ENCODE data around the gene CENPP.

The CENPP gene

DNA sequence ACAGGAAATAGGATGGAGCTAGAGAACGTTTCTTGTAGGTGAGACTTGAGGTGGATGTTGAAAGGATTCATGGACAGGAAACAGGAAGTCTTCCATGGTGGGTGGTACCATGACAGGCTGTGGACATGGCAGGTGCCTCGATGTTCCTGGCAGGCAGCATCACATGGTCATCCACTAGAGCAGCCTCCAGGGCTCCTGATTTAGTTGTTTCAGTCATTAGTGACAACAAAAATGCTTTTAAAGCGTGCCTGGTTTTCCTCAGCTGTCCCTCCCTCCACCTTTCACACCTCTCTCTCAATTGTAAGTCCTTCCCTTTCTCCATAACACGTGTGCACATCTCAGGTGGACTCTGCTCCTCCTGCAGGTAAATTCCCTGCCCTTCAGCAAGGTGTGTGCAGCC lies 181.7 kb downstream of the CENPP start:
- DNase-seq (ENCODE audit: low read depth in 2 of 2), result no peak

DNA sequence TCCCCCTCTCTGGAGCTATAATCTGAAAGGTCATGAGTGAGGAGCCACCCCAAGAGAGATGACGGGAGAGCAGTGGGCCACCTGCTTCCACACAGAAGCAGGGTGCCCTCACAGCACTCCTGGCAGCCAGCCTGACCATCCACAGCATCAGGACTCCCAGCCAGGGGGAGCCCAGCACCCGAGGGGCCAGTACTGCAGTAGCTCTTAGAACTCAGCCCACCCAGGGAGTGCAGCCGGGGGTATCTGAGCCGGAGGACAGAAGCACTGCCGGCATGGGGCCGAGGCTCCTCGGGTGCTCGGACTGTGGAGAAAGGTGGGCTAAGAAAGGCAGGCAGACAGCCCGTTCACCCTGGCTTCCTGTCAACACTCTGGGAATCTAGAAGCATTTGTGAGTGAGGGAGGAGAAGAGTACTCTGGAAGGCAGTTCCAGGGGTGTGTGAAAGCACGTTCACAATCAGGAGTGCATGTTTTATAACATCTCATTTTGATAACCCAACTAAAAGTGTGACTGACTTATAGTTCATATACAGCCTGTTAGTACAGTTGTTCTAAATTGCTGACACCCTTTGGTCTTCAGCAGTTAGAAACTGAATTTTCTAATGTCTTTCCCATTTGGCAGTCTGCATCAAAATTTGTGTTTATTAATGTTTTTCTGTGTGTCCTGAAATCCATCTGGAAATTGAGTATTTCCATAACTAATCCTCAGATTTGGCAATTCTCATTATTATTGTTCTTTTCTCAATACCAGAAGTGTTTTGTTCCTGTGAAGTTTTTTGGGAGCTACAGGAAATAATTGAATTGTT lies 182.5 kb downstream of the CENPP start:
- no peak for DNase-seq (ENCODE audit: low read depth in 2 of 2)

DNA sequence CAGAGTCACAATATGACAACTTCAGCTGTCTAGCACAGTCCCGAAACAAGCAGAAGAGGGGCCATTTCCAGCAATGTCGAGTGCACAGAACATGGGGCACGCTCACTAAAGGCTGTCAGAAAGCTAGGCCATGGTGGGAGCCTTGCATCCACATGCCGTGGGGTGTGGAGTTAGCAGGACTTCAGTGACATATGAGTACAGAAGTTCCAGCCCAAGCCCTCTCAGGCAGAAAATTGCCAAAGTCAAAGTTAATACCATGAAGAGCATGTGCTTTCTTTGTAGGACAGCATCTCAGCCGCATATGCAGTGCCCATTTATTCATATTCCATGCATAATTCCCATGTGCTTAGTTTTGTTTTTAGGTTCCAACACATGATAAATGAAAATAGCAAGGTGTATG lies 183.3 kb downstream of the CENPP start:
- no peak for DNase-seq (ENCODE audit: low read depth in 2 of 2)

DNA sequence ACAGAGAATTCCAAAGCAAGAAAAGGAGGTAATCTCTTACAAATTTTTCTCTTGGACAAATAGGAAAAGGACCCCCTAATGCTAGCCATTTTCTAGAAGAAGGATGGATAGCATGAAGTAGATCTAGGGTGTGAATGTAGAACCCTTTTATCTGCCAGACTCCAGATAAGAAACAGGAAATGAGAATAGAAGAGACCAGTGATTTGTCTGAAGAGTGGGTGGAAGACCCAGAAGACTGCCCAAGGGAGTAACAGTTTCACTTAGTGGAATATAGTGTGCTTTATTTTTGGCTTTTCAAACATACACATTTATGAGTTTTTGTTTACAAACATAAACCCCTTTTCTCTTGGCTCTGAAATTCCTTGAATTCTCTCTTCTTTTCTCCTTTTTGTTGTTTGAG lies 185.0 kb downstream of the CENPP start:
- DNase-seq (ENCODE audit: low read depth in 2 of 2), result no peak

DNA sequence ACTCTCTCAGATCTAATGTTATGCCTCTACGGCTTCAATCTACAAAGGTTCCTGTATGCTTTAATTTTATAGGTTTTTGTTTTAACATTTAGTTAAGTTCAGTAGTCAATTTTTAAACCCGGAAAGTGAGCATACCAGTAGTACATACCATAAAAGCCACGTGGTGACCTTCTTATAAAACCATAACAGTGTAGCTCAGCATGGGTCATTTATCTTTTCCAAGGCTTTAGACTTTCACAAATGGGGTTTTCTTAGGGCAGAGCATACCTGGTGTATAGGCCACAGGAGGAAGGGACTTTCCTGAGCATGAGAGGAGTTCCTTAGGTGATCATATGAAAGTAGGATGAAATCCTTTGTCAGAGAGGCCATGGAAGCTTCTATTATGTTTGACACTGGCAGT lies 186.9 kb downstream of the CENPP start:
- DNase-seq (ENCODE audit: low read depth in 2 of 2), result no peak

DNA sequence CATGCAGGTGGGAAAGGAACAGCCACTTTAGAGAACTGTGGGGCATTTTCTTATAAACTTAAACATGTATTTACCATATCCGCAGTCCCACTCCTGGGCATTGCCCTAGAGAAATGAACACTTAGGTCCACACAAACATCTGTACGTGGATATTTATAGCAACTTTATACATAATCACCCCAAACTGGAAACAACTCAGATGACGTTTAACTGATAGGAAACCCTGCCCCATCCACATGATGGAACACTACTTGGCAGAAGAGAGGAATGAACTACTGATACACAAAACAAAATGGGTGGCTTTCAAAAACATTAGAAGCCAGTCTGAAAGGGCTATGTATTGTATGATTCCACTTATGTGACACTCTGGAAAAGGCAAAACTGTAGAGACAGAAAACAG lies 187.6 kb downstream of the CENPP start:
- DNase-seq (ENCODE audit: low read depth in 2 of 2), result no peak

DNA sequence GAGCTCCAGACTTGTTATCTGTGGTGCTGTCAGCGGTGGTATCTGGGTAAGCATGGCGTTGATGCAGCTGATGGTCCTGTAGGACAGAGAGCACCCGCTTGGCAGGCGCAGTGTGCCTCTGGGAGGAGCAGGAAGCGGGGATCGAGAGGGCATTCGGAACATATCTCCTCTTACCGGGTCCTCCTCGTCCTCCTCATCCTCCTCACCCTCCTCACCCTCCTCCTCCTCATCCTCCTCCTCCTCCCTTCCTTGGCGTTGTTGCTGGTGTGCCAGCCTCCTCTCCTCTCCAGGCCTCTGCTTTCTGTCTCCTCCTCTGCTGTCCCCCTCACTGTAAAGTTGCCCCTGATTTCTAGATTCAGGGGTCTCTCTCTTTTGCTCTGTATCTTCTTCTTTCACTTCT lies 188.9 kb downstream of the CENPP start:
- no peak for DNase-seq (ENCODE audit: low read depth in 2 of 2)

DNA sequence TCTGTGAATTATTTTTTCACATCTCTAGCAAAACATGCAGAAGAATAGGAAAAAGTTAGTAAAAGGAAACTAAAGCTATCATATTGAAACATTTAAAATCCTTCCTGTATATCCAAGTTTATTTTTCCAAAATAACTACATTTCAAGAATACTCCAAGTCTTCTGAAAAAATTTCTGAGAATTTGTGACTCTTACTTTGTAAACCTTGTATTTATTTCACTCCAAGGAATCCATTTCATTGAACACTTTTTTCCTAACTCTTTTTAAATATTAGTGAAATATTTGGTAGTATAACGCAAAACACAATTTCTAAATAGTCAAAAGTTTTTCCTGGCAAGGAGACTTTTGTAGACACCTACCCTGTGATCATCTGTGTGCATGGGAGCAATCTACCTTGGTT lies 190.8 kb downstream of the CENPP start:
- no peak for DNase-seq (ENCODE audit: low read depth in 2 of 2)

DNA sequence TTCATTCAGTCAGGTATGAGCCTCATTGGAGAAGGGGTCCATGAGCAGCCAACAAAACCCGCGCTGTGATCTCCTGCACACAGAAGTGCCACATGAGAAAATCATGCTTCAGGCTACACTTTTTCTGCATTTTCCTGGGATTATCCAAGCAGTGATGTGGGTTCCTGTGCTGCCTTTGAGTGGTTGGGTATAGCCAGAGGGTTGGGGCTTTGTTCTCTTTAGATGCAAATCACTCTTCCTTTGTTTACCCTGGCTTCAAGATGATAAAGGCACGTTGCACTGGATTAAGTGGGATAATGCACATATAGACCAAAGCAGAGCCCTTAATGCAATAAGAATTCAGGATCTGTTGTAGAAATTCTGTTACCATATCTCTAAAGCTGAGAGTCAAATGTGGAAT lies 191.3 kb downstream of the CENPP start:
- DNase-seq (ENCODE audit: low read depth in 2 of 2), result no peak

DNA sequence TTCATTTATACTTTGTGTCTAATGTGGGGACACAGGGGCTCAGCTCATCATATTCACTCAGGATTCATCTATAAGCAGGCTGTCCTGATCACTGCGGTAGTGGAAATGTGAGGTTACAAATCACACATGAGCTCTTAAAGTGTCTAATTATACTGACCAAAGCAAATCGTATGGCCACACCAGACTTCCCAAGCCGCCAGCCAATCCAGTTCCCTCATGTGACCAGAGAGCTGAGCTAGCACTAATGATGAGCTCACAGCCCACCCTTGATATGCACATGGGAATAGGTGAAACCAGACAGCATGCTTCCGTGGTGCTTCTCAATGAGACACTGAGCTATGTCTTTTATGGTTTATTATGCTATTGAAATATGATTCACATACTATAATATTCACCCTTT lies 192.4 kb downstream of the CENPP start:
- DNase-seq (ENCODE audit: low read depth in 2 of 2), result no peak

DNA sequence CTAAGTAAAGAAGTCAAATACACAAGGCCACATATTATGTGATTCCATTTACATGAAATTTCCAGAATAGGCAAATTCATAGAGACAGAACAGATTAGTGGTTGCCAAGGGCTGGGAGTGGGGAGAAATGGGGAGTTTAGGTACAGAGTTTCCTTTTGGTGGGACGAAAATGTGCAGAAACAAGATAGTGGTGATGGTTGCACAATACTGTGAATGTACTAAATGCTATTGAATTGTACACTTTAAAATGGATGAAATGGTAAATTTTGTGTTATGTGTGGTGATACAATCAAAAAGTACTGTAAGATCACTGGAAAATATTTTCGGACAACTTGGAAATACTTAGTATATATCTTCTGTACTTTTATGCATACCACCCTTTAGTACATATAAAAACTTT lies 195.1 kb downstream of the CENPP start:
- no peak for DNase-seq (ENCODE audit: low read depth in 2 of 2)

DNA sequence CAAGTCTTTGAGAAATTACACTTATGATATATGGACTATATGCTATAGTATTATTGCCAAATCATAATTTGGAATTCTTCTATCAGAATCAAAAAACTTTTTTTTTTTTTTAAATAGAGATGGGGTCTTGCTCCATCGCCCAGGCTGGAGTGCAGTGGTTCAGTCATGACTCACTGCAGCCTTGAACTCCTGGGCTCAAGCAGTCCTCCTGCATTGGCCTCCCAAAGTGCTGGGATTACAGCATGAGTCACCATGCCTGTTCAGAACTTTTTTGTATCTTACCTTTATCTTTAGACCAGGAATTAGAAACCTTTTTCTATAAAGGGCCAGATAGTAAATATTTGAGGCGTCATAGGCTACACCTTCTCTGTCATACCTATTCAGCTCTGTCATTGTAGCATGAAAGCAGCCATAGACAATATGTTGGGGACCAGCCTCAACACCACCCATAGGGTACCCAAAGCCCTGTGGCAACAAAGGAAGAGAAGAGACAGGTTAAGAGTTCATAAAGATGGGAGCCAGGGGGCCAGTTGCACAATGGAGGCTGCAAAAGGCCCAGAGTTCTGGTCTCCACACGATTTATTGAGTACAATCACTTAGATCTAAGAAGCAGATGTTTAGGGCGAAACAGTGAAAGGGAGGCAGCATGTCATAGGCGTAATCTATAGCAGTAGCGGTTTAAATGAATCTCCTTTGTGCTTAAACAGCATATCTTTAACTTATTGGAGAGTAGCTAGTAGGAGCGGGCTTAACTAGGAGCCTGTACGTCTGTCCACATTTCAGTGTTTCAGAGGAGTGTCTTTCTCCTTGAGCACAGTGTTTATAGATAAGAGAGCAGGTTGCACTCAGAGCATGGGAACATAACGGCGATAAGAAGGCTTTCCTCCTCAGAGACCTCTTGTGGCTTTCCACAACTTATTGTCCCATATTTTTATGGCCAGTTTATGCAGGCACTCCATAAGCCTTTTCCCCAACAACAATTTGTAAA lies 197.5 kb downstream of the CENPP start:
- no peak for DNase-seq (ENCODE audit: low read depth in 2 of 2)

DNA sequence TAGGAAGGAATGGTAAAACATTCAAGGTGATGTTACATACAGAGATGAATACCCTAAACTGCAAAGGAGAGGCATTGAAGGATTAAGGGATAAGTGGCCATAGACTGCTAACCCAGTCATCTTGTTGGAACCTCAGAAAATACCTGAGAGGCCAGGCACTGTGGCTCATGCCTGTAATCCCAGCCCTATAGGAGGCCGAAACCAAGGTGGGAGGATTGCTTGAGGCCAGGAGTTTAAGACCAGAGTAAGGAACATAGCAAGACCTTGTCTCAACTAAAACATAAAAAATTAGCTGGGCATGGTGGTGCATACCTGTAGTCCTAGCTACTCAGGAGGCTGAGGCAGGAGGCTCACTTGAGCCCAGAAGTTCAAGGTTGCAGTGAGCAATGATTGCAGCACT lies 199.1 kb downstream of the CENPP start:
- DNase-seq (ENCODE audit: low read depth in 2 of 2), result no peak

DNA sequence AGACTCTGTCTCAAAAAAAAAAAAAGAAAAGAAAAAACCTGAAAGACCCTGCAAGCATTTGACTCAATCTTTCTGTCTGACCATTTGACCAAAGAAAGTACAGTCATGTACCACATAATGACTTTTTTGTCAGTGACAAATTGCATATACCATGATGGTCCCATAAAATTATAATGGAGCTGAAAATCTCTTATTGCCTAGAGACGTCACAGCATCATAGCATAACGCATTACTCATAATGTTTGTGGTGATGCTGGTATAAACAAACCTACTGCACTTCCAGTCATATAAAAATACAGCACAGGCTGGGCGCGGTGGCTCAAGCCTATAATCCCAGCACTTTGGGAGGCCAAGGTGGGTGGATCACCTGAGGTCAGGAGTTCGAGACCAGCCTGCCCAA lies 199.6 kb downstream of the CENPP start:
- DNase-seq (ENCODE audit: low read depth in 2 of 2), result peak in 1 of 2 experiments; percentile 10

DNA sequence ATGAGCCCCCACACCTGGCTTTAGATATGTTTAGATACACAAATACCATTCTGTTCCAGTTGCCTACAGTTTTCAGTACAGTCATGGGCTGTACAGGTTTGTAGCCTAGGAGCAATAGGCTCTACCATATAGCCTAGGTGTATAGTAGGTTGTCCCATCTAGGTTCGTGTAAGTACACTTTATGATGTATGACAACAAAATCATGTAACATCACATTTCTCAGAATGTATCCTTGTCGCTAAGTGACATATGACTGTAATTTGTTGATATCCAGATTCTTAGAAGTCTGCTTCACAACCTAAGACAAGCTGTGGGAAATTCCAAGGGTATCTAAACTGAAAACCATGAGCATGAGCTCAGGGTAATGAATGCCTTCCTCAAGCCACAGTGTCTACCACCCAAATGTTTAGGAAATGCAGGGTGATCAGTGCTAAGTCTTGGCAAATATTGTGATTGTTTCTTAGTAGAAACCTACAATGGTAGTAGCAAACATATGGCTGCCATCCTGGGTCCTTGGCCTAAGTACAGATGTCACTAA lies 201.6 kb downstream of the CENPP start:
- DNase-seq (ENCODE audit: low read depth in 2 of 2), result no peak

DNA sequence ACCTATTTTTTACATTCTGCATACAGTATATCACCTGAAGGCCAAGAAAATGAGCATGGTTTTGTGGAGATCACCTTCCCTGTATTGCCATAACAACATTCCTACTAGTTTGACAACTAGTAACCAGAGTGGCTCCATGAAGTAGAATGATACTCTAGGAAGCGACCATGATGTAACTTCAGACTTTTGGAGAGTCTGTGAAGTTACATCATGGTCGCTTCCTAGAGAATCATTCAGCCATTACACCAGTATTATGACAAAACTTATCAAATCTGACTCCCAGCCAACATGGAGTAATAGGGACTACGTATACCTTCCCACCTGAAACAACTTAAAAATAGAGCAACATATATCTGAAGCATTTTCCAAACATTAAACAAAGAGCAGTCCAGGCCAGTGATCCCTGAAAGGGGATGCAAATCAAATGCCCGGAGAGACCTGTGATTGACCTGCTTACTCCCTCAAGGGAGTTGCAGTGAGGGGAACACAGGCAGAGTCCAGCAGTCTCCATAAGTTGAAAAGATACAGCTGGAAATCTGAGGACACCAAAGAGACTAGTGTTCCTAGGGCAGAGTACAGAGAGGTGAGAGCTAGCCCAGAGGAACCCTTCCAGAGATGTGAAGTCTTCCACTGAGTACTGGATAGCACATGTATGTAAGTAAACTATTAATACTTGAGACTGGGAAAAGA lies 202.2 kb downstream of the CENPP start:
- no peak for DNase-seq (ENCODE audit: low read depth in 2 of 2)

DNA sequence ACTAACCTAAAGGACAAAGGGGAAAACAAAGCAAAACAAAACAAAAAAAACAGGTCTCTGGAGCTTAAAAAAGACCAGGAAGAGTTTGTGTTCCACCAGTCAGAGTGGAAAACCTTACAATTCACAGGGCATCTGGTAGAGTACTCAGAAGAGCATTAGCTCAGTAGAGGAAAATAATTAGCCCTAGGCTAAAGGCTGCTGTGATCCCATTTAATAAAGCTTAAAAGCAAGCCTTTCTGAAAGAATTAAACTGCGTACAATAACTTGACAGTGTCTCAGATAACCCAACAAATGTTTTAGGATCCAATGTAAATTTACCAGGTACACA lies 202.7 kb downstream of the CENPP start:
- no peak for DNase-seq (ENCODE audit: low read depth in 2 of 2)

DNA sequence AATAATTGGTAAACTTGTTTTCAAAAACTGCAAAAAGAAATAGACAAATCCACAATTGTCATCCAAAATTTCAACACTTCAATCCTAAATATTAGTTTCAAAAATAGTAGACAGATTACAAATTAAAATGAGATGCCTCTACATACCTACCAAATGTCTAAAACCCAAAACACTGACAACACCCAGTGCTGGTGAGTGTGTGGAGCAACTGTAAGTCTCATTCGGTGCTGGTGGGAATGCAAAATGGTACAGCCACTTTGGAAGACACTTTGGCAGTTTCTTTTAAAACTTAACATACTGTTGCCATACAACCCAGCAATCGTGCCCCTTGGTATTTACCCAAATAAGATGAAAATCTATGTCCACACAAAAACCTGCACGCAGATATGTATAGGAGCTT lies 203.4 kb downstream of the CENPP start:
- no peak for DNase-seq (ENCODE audit: low read depth in 2 of 2)

DNA sequence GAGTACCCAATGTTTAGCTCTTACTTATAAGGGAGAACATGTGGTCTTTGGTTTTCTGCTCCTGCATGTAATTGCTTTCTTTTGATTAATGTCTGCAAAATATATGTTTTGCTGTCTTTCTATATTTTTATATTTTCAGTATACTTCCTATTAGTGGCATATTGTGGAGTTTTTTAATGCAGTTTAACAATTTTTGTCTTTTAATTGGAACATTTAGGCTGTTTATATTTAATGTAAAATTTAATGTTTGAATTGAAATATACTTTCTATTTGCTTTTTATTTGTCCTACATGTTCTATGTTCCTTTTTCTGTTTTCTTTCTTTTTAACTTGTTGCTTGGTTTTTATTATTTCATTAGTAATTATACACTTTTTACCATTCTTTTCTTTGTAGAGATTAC lies 205.1 kb downstream of the CENPP start:
- DNase-seq (ENCODE audit: low read depth in 2 of 2), result no peak

DNA sequence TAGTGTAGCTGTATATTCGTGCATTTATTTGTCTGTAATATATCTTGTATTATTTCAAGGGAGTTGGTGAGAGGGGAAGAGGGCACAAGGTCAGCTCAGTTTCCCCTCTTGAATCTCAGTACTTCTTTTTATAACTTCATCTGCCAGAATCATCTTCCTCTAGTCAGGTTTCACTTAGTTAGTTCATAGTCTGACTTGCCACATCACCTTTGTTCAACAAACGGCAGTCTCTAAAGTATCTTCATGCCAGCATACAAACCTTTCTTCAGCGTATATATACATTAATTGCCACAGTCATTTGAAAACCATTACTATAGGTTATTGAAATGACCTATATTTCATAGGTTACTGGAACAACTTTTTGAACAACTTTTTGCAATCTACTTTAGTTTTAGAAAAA lies 208.5 kb downstream of the CENPP start:
- no peak for DNase-seq (ENCODE audit: low read depth in 2 of 2)

DNA sequence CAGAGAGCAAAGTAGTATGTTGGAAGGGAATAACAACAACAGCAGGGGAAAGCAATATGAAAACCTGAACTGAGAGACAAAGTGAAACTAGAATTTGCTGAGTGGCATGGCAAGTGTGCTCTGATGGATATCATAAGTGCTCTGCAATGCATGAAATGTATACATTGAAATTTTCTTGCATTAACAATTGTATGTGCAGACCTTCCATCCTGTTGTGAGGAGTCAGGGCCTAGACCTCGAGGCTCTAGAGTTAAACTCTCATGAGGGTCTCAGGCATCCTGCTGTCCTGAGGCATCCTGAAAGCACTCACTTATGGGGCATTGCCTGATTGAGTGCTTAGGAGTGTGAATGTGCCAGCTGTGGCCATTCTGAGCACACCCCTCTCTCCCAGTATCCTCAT lies 208.9 kb downstream of the CENPP start:
- DNase-seq (ENCODE audit: low read depth in 2 of 2), result no peak

All from fibroblast of skin of left quadriceps (primary cell).